ENCODE data around the gene THTPA.
"Not testable (repeated sequence)": the region's sequence is repeated elsewhere in the genome, so short reads cannot be mapped to it uniquely, and the experiment has no call there.

THTPA gene

DNA sequence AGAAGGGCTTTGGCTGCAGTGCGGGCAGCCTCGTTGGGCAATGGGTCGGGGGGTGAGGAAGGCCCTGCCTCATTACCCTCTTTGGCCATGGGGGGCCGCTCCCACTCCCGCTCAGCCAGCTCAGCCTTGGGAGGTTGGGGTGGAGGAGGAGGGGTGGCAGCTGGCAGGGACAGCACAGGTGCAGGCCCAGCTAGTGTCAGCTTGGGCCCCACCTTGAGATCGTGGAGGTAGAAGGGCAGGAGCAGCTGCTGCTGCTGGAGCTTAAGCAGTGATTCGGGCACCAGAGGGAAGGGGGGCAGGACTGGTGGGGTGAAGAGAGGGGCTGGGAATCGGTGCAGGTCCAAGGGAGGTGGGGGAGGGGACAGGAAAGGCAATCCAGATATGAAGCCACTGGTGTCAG is 30.5 kb upstream of the THTPA start:
- H3K27ac Mint-ChIP-seq = no peak overlapping the region
- no peaks in the 10 kb centered on the region for H3K27me3 Mint-ChIP-seq
- H3K36me3 Mint-ChIP-seq = peaks cover 9 to 18% of the 10 kb centered on the region in 2 donors
- no peak overlapping the region for H3K4me3 Mint-ChIP-seq
- DNase-seq (no peak), ATAC-seq (replicated peaks) (no peak)
- H3K9me3 Mint-ChIP-seq = no peaks in the 10 kb centered on the region
- no peaks in the 10 kb centered on the region for H3K4me1 Mint-ChIP-seq

DNA sequence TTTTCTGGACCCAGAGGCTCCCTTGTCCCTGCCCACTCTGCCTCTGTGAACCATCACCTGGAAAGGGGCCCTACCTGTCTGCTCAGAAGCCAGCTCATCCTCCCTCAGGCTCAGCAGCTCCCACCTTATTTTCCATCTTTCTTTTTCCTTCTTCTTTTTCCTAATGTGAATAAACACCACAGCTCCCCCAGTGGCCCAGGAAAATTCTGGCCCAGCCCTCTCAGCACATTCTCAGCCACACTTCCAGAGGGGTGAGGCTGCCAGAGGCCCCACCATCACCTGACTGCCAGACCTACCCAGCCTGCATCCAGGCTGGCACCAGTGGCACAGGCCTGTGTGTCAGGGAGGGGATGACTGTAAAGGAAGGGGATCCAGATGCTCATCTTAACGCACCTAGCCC is 27.5 kb upstream of the THTPA start:
- H3K36me3 Mint-ChIP-seq = peaks cover 13 to 20% of the 10 kb centered on the region in 2 donors
- no peaks in the 10 kb centered on the region for H3K27me3 Mint-ChIP-seq
- no peaks in the 10 kb centered on the region for H3K9me3 Mint-ChIP-seq
- no peaks in the 10 kb centered on the region for H3K4me1 Mint-ChIP-seq
- ATAC-seq (replicated peaks) (no peak), DNase-seq (no peak)
- no peak overlapping the region for H3K4me3 Mint-ChIP-seq
- H3K27ac Mint-ChIP-seq = no peak overlapping the region

DNA sequence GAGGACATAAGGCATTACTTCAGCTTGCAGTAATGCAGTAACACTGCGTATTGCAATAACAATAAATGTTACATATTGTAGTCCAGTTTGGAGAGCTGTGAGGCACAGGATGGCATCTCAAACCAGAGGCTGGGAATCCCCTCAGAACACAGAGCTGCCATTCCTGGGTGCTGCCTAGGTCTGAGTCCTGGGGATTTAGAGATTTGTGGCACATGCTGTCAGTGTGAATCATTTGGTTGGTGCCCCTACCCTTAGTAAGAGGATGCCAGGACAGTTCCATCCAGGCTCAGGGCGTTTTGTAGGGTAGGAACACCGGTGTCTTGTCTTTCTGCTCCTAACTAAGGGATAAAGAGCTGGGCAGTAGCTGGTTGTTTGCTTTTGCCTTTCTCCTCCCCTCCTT is 27.1 kb upstream of the THTPA start:
- ATAC-seq (replicated peaks) = no peak

DNA sequence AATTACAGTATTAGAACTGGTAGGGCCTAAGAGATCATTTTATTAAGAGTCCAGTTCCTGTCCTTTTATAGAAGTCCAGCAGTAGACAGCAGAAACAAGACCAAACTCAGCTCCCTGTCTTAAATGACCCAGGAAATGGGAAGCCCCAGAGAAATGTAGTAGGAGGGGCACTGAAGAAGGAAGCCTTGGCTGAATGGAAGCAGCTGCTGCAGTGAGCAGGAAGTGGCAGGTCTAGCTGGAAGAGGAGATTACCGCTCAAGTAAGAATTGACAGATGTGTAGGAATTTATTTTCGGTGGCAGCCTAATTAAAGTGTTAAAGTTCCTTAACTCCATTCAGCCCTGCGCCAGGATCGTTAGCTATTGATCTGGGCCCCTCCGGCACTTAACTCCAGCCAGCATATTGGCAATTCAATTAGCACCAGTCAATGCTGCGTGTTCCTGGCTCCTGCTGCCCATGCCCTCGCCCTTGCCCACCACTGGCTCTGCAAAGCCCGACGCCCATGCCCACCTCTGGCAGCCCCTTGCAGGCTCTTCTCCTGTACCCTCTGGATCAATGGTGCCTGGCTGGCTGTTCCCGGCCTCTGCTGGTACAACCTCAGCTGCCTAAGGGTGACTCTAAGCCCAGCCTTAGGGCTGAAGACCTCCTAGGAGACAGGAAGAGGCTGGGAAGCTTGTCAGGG is 25.6 kb upstream of the THTPA start:
- ATAC-seq (replicated peaks) (no peak), DNase-seq (no peak)
- Mint-ChIP-seq H3K4me1 (no peaks in the 10 kb centered on the region), H3K27ac (peak overlapping the region; percentile 7), H3K27me3 (no peaks in the 10 kb centered on the region), H3K9me3 (no peaks in the 10 kb centered on the region), H3K4me3 (no peak overlapping the region), H3K36me3 (peaks cover 8 to 13% of the 10 kb centered on the region in 2 donors)

More for the DNA sequence above, 27.1 kb upstream of the THTPA start:
- Mint-ChIP-seq H3K4me1 (no peaks in the 10 kb centered on the region), H3K27ac (no peak overlapping the region), H3K4me3 (no peak overlapping the region), H3K36me3 (peaks cover 13 to 20% of the 10 kb centered on the region in 2 donors), H3K27me3 (no peaks in the 10 kb centered on the region), H3K9me3 (no peaks in the 10 kb centered on the region)
- no peak for DNase-seq

DNA sequence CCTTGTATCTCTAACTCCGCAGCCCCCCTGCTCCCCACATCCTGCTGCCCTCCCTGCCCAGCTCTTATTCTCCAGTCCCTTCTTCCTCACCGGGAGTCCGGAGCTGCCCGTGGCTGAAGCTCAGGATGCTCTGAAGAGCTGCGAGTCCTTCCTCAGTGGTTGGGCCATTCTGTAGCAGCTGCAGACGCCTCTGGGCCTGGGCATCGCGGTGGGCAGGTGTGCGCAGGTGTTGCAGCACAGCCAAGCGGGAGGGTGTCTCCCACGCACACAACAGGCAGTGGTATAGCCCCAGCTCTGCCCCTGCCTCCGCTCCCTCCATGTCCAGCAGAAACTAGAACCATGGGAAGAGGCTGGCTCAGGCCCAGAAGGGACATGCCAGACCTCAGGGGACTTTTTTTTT is 24.7 kb upstream of the THTPA start:
- ATAC-seq (replicated peaks) = no peak
- no peak for DNase-seq
- Mint-ChIP-seq H3K9me3 (no peaks in the 10 kb centered on the region), H3K27ac (no peak overlapping the region), H3K4me3 (no peak overlapping the region), H3K36me3 (peaks cover 8 to 13% of the 10 kb centered on the region in 2 donors), H3K27me3 (no peaks in the 10 kb centered on the region), H3K4me1 (no peaks in the 10 kb centered on the region)

DNA sequence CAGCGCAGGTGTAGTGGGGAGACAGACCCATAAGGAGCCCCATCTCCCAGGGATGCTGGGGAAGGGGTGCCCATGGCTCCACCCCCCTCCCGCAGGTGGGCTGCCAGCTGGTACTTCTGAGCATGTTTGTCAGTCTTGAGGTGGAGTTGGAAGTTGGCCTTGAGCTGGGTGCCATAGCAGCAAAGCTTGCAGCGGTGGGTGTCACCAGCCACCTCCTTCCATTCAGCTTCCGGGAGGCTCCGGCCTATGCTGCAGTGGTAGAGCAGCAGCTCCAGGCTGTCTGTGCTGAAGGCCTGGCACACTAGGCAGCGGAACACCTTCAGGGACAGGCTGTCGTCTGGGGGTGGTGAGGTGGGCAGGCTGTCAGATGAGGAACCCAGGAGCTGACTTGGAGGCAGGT is 23.4 kb upstream of the THTPA start:
- Mint-ChIP-seq H3K9me3 (no peaks in the 10 kb centered on the region), H3K4me1 (no peaks in the 10 kb centered on the region), H3K36me3 (peaks cover 8 to 10% of the 10 kb centered on the region in 2 donors)

DNA sequence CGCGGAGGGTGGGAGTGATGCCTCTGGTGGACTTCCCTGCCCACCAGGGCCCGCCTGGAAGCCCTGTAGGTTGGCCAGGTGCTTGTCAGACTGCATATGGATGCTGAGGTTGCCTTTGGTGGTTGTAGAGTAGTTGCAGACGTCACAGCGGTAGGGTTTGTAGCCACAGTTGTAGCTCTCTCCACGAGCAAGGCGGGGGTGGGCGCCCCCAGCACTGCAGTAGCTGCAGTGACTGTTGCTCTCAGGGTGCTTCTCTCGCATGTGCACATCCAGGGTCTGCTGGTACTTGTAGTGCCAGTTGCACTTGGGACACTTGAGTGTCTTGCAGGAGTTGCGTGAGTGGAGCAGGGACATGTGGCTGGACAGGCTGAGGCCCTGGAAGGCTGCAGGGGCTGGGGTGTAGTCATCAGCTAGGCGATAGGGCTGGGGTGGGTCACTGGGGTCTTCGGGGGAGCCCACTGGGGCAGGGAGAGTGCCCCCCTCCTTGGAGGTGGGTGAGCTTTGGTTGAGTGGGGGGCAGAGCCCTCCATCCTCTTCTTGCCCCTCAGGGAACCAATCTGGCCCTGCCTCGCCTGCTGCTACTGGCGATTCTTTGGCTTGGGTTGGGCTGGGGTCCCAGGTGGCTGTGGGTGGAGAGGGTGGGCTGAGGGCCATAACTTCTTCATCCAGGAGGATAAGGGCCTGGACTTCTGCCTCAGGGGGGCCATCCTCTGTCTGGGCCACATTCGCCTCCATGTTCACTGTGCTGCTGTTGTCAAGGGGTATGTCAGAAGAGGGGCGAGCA is 22.2 kb upstream of the THTPA start:
- Mint-ChIP-seq H3K4me1 (no peaks in the 10 kb centered on the region), H3K27ac (no peak overlapping the region), H3K36me3 (peaks cover 4 to 6% of the 10 kb centered on the region in 2 donors), H3K27me3 (no peaks in the 10 kb centered on the region), H3K4me3 (no peak overlapping the region), H3K9me3 (no peaks in the 10 kb centered on the region)
- ATAC-seq (replicated peaks) (no peak), DNase-seq (no peak)

More for the DNA sequence above, 23.4 kb upstream of the THTPA start:
- no peak for DNase-seq
- no peak overlapping the region for H3K4me3 Mint-ChIP-seq
- no peaks in the 10 kb centered on the region for H3K27me3 Mint-ChIP-seq
- no peak overlapping the region for H3K27ac Mint-ChIP-seq
- ATAC-seq (replicated peaks) = no peak

DNA sequence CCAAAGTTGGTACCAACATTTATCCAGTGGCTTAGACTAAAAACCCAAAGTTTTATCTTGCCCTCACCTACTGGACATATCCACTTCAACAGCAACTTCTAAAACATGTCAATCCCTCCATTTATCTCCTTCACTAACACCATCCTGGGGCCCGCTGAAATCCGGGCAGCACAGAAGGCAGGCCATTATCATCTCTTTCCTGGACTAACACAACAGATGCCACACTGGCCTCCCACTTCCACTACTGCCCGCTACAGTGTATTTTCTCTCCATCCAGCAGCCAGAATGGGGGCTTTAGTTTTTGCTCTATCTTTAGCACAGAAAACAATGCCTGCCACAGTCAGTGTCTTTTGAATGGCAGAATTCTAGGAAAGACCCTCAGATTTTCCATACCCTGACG is 20.1 kb upstream of the THTPA start:
- H3K4me1 Mint-ChIP-seq = peaks cover 0 to 4% of the 10 kb centered on the region in 2 donors
- H3K27ac Mint-ChIP-seq = no peak overlapping the region
- DNase-seq = no peak
- no peak overlapping the region for H3K4me3 Mint-ChIP-seq
- ATAC-seq (replicated peaks) = no peak
- H3K9me3 Mint-ChIP-seq = no peaks in the 10 kb centered on the region
- no peaks in the 10 kb centered on the region for H3K27me3 Mint-ChIP-seq
- peaks cover 4 to 6% of the 10 kb centered on the region in 2 donors for H3K36me3 Mint-ChIP-seq

DNA sequence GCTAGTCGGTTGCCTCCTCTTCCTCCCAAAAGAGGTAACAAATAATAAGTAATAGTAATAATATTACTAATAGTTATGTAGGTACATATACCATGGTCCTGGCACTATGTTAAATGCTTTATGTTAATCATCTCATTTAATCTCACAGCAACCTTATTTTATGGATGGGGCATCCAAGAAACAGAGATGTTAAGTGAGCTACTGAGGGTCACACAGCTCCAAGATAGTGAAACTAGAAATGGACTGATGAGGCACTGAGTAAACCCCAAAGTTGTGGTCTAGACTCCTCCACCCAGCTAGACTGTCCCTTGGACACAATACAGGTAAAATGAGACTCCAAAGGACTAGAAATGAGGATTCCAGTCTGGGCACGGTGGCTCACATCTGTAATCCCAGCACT is 19.6 kb upstream of the THTPA start:
- Mint-ChIP-seq H3K9me3 (no peaks in the 10 kb centered on the region), H3K27me3 (no peaks in the 10 kb centered on the region), H3K4me3 (no peak overlapping the region), H3K36me3 (peaks cover 4 to 6% of the 10 kb centered on the region in 2 donors), H3K4me1 (peaks cover 0 to 4% of the 10 kb centered on the region in 2 donors), H3K27ac (no peak overlapping the region)
- ATAC-seq (replicated peaks) = no peak
- DNase-seq = no peak

DNA sequence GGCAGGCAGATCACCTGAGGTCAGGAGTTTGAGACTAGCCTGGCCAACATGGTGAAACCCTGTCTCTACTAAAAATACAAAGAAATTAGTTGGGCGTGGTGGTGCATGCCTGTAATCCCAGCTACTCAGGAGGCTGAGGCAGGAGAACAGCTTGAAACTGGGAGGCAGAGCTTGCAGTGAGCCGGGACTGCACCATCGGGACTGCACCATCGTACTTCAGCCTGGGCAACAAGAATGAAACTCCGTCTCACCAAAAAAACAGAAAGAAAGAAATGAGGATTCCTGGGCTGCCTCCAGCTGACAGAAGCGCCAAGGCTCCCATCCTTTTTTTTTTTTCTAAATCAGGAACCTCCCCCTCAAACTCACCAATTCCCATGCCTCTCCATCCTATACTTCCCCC is 19.2 kb upstream of the THTPA start:
- H3K27me3 Mint-ChIP-seq; H3K27ac Mint-ChIP-seq; DNase-seq; H3K36me3 Mint-ChIP-seq; ATAC-seq (replicated peaks); H3K4me1 Mint-ChIP-seq; H3K9me3 Mint-ChIP-seq; H3K4me3 Mint-ChIP-seq: not testable (repeated sequence)

DNA sequence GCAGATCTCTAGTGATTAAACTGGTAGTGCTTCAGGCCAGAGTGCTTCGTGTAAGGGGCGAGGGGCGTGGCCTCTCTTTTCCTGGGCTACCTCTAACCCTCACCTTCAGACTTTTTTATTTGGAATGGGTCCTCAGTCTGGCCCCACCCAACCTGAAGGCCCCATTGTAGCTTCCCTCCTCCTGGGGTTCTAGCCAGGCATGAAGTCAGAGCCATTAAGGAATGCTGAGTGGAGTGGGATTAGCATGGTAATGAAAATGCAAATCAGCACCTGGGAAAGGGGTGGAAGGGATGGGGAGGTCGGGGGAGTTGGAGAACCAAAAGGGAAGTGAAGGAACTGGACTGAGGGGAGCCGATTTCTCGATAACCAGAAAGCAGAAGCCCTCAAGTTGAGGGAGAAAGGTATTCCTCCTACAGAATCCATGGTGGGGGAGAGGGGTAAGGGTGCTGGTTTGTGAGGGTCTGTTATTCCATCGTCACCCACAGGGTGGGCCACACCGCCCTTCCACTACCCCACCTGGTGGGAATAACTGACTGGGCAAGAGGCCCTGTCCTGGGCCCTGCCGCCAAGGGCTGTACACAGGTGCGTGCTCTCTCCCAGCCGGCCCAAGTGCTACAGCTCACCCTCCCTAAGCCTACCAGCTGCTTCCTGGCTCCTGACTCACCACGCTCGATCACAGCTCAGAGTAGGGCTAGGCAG is 18.6 kb upstream of the THTPA start:
- Mint-ChIP-seq H3K27me3 (no peaks in the 10 kb centered on the region), H3K4me1 (peaks cover 0 to 4% of the 10 kb centered on the region in 2 donors), H3K9me3 (no peaks in the 10 kb centered on the region), H3K4me3 (no peak overlapping the region), H3K27ac (no peak overlapping the region), H3K36me3 (peaks cover under 1 to 3% of the 10 kb centered on the region in 2 donors)
- no peak for DNase-seq
- no peak for ATAC-seq (replicated peaks)

DNA sequence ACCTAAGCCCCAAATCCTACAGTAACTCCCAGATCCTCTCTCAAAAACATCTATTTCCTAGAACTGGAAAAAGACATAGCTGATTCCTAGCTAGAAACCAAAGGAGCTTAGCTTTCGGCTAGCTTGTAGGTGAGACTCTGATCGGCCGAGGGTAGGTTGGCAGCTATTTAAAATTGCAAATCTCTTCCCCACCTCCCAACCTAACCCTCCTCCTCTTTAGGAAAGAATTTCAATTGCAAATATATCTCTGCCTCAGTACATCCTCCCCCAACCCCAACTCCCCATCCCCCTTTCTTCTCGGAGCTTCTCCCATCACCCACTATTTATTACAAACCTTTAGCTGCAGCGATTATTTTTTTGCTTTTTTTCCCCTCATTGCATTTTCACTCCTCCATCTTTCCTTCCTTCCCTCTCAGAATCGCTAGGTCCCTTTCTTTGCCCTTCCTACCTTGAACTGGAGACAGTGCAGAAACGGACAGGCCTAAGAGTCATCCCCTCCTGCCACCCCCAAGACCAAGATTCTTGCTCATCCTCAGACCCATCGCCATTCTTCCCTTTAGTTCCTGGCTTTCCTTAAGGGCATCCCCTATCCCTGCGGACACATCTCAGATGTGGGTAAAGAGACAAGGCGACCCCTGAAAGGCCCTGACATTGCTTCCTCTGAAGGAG is 17.9 kb upstream of the THTPA start:
- ATAC-seq (replicated peaks) = no peak
- H3K27ac Mint-ChIP-seq = no peak overlapping the region
- no peak overlapping the region for H3K4me3 Mint-ChIP-seq

DNA sequence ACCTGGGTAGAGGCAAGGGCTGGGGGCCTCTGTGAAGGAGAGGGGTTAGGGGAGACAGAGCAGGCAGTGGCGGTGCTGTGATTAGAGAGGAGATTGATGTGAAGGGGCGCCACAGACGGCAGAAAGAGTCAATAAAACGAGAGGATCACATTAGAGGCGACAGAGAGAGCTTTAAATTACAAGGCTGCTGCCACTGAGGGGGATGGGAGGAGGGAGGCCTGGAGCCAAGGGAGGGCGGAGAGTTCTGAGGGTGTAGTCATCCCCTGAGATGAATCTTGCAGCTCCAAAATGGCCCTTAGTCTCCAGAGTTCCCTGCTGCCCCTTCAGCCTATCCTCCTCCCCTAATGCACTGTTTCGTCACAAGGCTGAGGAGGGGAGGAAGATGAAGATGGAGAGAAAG is 17.3 kb upstream of the THTPA start:
- no peak for ATAC-seq (replicated peaks)
- Mint-ChIP-seq H3K27ac (no peak overlapping the region), H3K27me3 (no peaks in the 10 kb centered on the region), H3K9me3 (no peaks in the 10 kb centered on the region), H3K36me3 (peaks cover 0 to 2% of the 10 kb centered on the region in 2 donors), H3K4me3 (no peak overlapping the region), H3K4me1 (peaks cover 0 to 4% of the 10 kb centered on the region in 2 donors)
- DNase-seq = no peak

More for the DNA sequence above, 17.9 kb upstream of the THTPA start:
- Mint-ChIP-seq H3K9me3 (no peaks in the 10 kb centered on the region), H3K4me1 (peaks cover 0 to 4% of the 10 kb centered on the region in 2 donors), H3K27me3 (no peaks in the 10 kb centered on the region), H3K36me3 (peaks cover 0 to 2% of the 10 kb centered on the region in 2 donors)
- DNase-seq = no peak
